ENCODE data around the gene XPO6.

The XPO6 gene, protein sequence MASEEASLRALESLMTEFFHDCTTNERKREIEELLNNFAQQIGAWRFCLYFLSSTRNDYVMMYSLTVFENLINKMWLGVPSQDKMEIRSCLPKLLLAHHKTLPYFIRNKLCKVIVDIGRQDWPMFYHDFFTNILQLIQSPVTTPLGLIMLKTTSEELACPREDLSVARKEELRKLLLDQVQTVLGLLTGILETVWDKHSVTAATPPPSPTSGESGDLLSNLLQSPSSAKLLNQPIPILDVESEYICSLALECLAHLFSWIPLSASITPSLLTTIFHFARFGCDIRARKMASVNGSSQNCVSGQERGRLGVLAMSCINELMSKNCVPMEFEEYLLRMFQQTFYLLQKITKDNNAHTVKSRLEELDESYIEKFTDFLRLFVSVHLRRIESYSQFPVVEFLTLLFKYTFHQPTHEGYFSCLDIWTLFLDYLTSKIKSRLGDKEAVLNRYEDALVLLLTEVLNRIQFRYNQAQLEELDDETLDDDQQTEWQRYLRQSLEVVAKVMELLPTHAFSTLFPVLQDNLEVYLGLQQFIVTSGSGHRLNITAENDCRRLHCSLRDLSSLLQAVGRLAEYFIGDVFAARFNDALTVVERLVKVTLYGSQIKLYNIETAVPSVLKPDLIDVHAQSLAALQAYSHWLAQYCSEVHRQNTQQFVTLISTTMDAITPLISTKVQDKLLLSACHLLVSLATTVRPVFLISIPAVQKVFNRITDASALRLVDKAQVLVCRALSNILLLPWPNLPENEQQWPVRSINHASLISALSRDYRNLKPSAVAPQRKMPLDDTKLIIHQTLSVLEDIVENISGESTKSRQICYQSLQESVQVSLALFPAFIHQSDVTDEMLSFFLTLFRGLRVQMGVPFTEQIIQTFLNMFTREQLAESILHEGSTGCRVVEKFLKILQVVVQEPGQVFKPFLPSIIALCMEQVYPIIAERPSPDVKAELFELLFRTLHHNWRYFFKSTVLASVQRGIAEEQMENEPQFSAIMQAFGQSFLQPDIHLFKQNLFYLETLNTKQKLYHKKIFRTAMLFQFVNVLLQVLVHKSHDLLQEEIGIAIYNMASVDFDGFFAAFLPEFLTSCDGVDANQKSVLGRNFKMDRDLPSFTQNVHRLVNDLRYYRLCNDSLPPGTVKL

DNA sequence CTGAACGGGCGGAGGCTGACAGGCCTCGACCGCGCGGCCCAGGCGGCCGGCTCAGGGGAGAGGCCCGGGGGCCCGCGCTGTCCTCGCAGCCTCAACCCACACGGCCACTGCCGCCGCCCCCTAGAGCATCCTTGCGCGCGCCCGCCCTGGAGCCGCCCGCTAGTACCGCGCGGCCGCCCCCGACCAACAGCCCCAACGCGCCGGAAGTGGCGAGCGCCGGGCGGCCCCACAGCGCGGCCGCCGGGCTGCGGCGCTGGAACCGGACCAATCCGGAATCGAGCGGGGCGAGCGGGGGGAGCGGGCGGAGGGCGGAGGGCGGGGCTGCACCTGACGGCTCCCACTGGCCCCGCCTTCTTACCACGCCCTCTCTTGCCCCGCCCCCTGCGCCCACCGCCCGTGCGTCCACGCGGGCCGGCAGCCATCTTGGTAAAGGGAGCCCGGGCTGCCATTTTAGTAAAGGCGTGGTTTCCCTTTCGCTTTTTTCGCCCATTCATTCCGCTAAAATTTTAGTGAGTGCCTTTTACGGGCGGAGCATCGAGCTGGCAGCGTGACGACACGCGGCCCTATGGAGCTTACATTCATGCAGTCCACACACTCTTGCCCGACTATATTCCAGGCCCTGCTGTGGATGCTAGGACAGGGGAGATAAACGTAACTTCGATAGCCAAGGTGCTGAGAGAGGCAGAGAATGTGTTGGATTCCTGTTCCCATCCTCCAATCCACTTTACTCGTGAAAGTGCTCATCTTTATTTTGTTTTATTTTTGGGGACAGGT lies at the start of gene XPO6:
Gene XPO6 (minus strand): TSS at position 208 of the 774 bp plus-strand sequence. CDS start 597 bp downstream, outside the sequence.
- Histone ChIP-seq H3K4me1 (ENCODE audit: control insufficient read depth in 5 of 5, insufficient read depth in 5 of 5, low read length in 5 of 5) (peaks cover 1 to 26% (median 22%) of the 10 kb centered on the region in 5 donors), H3K27ac (ENCODE audit: low read depth, low read length) (peak within 1 kb of the TSS; percentile 72), H3K9me3 (ENCODE audit: control insufficient read depth in 5 of 5, low read length in 5 of 5) (no peaks in the 10 kb centered on the region), H3K27me3 (ENCODE audit: control insufficient read depth in 5 of 5, insufficient read depth in 4 of 5, low read length in 5 of 5) (no peaks in the 10 kb centered on the region), H3K4me3 (ENCODE audit: low read depth in 1 of 5, low read length in 5 of 5) (peak within 1 kb of the TSS; percentile 81 to 92 (median 90)), H3K9ac (ENCODE audit: low read length in 5 of 5) (peak within 1 kb of the TSS in 4 of 5 donors; percentile 70 to 80 (median 76)), H3K36me3 (ENCODE audit: control insufficient read depth in 5 of 5, insufficient read depth in 5 of 5, low read length in 5 of 5) (peaks cover 2 to 14% (median 7%) of the 10 kb centered on the region in 5 donors)

DNA sequence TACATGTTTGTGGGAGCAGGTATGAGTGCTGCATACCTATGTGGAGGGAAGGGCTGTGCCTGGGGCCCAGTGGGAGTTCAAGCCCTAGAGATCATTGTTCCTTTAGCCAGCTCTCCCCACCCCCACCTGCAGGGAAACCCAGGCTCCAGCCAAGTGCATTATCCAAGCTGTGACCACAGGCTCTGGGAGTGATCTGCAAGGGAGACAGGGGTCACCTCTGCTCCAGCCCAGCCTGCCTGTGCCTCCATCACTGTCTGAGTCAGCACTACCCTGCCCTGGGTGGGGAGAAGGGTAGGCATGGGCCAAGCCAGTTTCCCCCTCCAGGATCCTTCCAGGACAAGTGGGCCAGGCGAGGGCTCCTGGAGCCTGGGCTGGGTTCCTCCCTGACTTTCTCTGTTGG lies 48.4 kb upstream of the XPO6 start:
- no peak overlapping the region for H3K4me3 ChIP-seq (ENCODE audit: low read depth in 1 of 5, low read length in 5 of 5)
- no peak overlapping the region for H3K9ac ChIP-seq (ENCODE audit: low read length in 5 of 5)
- H3K27ac ChIP-seq (ENCODE audit: low read depth, low read length), result no peak overlapping the region
- H3K4me1 ChIP-seq (ENCODE audit: control insufficient read depth in 5 of 5, insufficient read depth in 5 of 5, low read length in 5 of 5), result peaks cover 0 to 8% (median 0%) of the 10 kb centered on the region in 5 donors
- H3K36me3 ChIP-seq (ENCODE audit: control insufficient read depth in 5 of 5, insufficient read depth in 5 of 5, low read length in 5 of 5), result no peaks in the 10 kb centered on the region
- peaks cover 3 to 8% (median 7%) of the 10 kb centered on the region in 5 donors for H3K9me3 ChIP-seq (ENCODE audit: control insufficient read depth in 5 of 5, low read length in 5 of 5)
- peaks cover 21 to 39% (median 29%) of the 10 kb centered on the region in 5 donors for H3K27me3 ChIP-seq (ENCODE audit: control insufficient read depth in 5 of 5, insufficient read depth in 4 of 5, low read length in 5 of 5)

DNA sequence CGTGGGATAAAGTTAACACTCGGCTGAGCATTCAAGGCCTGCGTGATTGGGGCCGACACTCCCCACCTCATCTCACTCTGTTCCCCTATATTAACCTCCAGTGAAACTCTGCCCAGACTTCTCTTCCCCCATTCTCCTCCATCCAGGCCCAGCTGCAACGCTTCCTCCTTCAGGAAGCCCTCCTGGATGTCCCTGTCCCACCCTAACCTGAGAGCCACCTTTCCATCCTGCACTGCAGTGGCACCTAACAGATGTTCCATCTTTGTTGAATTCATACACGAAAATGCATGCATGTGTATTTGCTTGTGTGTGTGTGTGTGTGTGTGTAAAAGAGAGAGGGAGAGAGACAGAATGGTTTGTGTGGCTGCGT lies 48.0 kb upstream of the XPO6 start:
- peaks cover 0 to 8% (median 0%) of the 10 kb centered on the region in 5 donors for H3K4me1 ChIP-seq (ENCODE audit: control insufficient read depth in 5 of 5, insufficient read depth in 5 of 5, low read length in 5 of 5)

DNA sequence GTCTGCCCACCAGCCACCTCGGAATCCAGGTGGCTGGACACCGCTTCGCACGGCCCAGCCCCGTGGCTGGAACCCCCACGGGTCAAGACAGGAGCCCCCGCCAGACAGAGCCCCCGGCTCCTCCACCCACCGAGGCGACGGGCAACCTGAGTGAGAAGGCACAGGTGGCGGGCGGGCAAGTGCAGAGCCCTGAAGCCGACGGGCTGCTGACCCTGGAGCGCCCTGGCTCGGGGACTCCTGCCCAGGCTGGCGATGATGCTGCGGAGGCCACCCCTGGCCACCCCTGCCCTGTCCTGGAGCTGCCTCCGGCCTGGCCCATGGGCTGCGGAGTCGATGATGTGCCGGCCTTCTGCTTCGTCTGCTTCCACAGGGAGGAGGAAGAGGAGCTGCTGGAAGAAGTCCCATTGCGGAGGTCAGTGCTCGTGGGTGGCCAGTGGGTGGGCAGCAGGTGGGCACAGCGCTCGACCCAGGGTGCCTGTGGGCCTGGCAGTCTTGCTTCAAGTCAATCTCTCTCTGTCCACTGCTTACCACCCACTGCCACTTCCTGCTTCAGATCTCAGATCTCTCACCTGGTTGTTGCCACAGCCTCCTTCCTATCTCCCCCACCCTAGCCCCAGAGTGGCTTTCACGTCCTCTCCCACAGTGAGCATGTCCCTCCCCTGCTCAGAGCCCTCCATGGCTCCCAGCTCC lies 47.5 kb upstream of the XPO6 start:
- H3K27ac ChIP-seq (ENCODE audit: low read depth, low read length), result no peak overlapping the region
- no peak overlapping the region for H3K9ac ChIP-seq (ENCODE audit: low read length in 5 of 5)
- no peak overlapping the region for H3K4me3 ChIP-seq (ENCODE audit: low read depth in 1 of 5, low read length in 5 of 5)

More for the DNA sequence above, 48.0 kb upstream of the XPO6 start:
- no peak overlapping the region for H3K27ac ChIP-seq (ENCODE audit: low read depth, low read length)
- peaks cover 3 to 8% (median 7%) of the 10 kb centered on the region in 5 donors for H3K9me3 ChIP-seq (ENCODE audit: control insufficient read depth in 5 of 5, low read length in 5 of 5)
- H3K9ac ChIP-seq (ENCODE audit: low read length in 5 of 5), result no peak overlapping the region
- no peak overlapping the region for H3K4me3 ChIP-seq (ENCODE audit: low read depth in 1 of 5, low read length in 5 of 5)
- H3K27me3 ChIP-seq (ENCODE audit: control insufficient read depth in 5 of 5, insufficient read depth in 4 of 5, low read length in 5 of 5), result peaks cover 21 to 39% (median 29%) of the 10 kb centered on the region in 5 donors
- no peaks in the 10 kb centered on the region for H3K36me3 ChIP-seq (ENCODE audit: control insufficient read depth in 5 of 5, insufficient read depth in 5 of 5, low read length in 5 of 5)

DNA sequence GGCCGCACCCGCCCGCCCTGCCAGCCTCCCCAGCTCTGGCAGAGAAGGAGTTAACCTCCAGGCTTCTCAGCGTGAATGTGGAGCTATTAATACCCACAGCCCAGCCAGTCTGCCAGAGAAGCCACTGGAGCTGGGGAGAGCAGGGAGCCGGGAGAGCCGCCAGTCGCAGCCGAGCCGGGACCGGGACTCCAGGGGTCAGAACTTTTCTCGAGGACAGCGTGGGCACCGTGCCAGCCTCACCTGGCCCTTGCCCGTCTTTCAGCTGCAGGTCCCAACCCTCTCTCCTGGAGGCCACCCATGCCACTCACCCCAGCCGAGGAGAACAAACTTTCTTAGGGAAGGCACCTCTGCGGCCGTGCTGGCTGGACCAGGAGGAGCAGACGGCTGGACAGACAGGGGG lies 46.8 kb upstream of the XPO6 start:
- Histone ChIP-seq H3K9ac (ENCODE audit: low read length in 5 of 5) (no peak overlapping the region), H3K27ac (ENCODE audit: low read depth, low read length) (no peak overlapping the region), H3K36me3 (ENCODE audit: control insufficient read depth in 5 of 5, insufficient read depth in 5 of 5, low read length in 5 of 5) (no peaks in the 10 kb centered on the region), H3K4me3 (ENCODE audit: low read depth in 1 of 5, low read length in 5 of 5) (no peak overlapping the region), H3K9me3 (ENCODE audit: control insufficient read depth in 5 of 5, low read length in 5 of 5) (peaks cover 3 to 8% (median 7%) of the 10 kb centered on the region in 5 donors), H3K27me3 (ENCODE audit: control insufficient read depth in 5 of 5, insufficient read depth in 4 of 5, low read length in 5 of 5) (peaks cover 21 to 39% (median 29%) of the 10 kb centered on the region in 5 donors), H3K4me1 (ENCODE audit: control insufficient read depth in 5 of 5, insufficient read depth in 5 of 5, low read length in 5 of 5) (peaks cover 0 to 8% (median 0%) of the 10 kb centered on the region in 5 donors)

More for the DNA sequence above, 47.5 kb upstream of the XPO6 start:
- Histone ChIP-seq H3K9me3 (ENCODE audit: control insufficient read depth in 5 of 5, low read length in 5 of 5) (peaks cover 3 to 8% (median 7%) of the 10 kb centered on the region in 5 donors), H3K36me3 (ENCODE audit: control insufficient read depth in 5 of 5, insufficient read depth in 5 of 5, low read length in 5 of 5) (no peaks in the 10 kb centered on the region), H3K27me3 (ENCODE audit: control insufficient read depth in 5 of 5, insufficient read depth in 4 of 5, low read length in 5 of 5) (peaks cover 21 to 39% (median 29%) of the 10 kb centered on the region in 5 donors), H3K4me1 (ENCODE audit: control insufficient read depth in 5 of 5, insufficient read depth in 5 of 5, low read length in 5 of 5) (peaks cover 0 to 8% (median 0%) of the 10 kb centered on the region in 5 donors)

DNA sequence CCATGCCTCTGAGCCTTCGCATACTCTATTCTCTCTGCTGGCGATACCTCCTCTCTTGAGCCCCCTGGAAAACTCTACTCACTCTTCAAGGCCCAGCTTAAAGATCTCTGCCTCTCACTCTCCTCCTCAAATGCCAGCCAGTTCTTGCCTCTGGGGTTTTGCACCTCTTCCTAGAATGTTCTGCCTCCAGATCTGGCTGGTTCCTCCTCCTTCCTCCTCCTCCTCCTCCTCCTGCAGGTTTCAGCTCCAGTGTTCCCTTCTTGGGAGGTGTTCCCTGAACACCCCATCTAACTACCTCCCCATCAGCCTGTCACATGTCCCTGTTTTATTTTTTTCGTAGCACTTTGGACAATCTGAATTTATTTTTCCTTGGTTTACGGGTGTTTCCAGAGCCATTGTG lies 45.5 kb upstream of the XPO6 start:
- H3K4me1 ChIP-seq (ENCODE audit: control insufficient read depth in 5 of 5, insufficient read depth in 5 of 5, low read length in 5 of 5), result peaks cover 0 to 8% (median 0%) of the 10 kb centered on the region in 5 donors
- no peaks in the 10 kb centered on the region for H3K36me3 ChIP-seq (ENCODE audit: control insufficient read depth in 5 of 5, insufficient read depth in 5 of 5, low read length in 5 of 5)
- no peak overlapping the region for H3K4me3 ChIP-seq (ENCODE audit: low read depth in 1 of 5, low read length in 5 of 5)
- peaks cover 21 to 37% (median 27%) of the 10 kb centered on the region in 5 donors for H3K27me3 ChIP-seq (ENCODE audit: control insufficient read depth in 5 of 5, insufficient read depth in 4 of 5, low read length in 5 of 5)
- no peak overlapping the region for H3K27ac ChIP-seq (ENCODE audit: low read depth, low read length)
- H3K9ac ChIP-seq (ENCODE audit: low read length in 5 of 5), result no peak overlapping the region
- H3K9me3 ChIP-seq (ENCODE audit: control insufficient read depth in 5 of 5, low read length in 5 of 5), result peaks cover 0 to 10% (median 6%) of the 10 kb centered on the region in 5 donors

DNA sequence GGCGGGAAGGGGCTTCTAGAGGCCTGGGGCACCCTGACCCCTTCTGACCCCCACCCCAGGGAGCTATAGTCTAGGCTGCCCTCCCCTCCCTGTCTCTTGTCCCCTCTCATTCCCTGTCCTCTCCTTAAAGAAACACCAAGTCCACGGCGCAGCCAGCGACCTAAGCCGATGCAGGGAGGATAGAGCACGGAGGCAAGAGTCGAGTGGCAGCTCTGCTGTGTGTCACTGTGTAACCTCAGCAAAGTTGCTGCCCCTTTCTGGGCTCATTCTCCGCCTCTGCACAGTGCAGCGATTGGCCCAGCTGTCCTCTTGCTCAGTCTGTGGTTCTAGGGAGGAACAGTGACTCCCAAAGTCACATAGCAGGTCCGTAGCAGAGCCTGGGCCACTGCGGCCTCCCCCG lies 44.1 kb upstream of the XPO6 start:
- Histone ChIP-seq H3K4me1 (ENCODE audit: control insufficient read depth in 5 of 5, insufficient read depth in 5 of 5, low read length in 5 of 5) (peaks cover 0 to 8% (median 0%) of the 10 kb centered on the region in 5 donors), H3K27me3 (ENCODE audit: control insufficient read depth in 5 of 5, insufficient read depth in 4 of 5, low read length in 5 of 5) (peaks cover 14 to 29% (median 22%) of the 10 kb centered on the region in 5 donors), H3K9ac (ENCODE audit: low read length in 5 of 5) (no peak overlapping the region), H3K36me3 (ENCODE audit: control insufficient read depth in 5 of 5, insufficient read depth in 5 of 5, low read length in 5 of 5) (no peaks in the 10 kb centered on the region), H3K27ac (ENCODE audit: low read depth, low read length) (no peak overlapping the region), H3K9me3 (ENCODE audit: control insufficient read depth in 5 of 5, low read length in 5 of 5) (peaks cover 0 to 14% (median 10%) of the 10 kb centered on the region in 5 donors), H3K4me3 (ENCODE audit: low read depth in 1 of 5, low read length in 5 of 5) (no peak overlapping the region)

DNA sequence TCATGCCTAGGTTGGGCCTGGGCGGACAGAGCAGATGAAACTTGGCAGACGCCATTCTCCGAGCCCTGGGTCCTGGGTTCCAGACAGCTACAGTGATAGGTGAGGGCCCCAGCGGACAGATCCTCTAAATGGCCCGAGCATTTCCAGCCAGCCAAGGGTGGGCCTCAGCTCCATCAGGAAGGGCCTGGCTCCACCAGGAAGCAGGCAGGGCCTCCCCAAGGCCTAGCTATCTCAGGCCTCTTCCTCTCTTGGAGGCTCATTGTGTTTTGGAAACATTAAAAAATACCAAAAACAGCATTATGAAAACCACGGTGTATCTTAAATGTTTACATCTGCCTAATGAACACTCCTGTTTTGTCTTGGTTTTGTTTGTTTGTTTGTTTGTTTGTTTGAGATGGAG lies 42.4 kb upstream of the XPO6 start:
- H3K9me3 ChIP-seq (ENCODE audit: control insufficient read depth in 5 of 5, low read length in 5 of 5), result peaks cover 0 to 14% (median 10%) of the 10 kb centered on the region in 5 donors
- peaks cover 7 to 18% (median 10%) of the 10 kb centered on the region in 5 donors for H3K27me3 ChIP-seq (ENCODE audit: control insufficient read depth in 5 of 5, insufficient read depth in 4 of 5, low read length in 5 of 5)
- H3K4me1 ChIP-seq (ENCODE audit: control insufficient read depth in 5 of 5, insufficient read depth in 5 of 5, low read length in 5 of 5), result peaks cover 0 to 8% (median 0%) of the 10 kb centered on the region in 5 donors
- no peak overlapping the region for H3K27ac ChIP-seq (ENCODE audit: low read depth, low read length)
- H3K9ac ChIP-seq (ENCODE audit: low read length in 5 of 5), result no peak overlapping the region
- H3K4me3 ChIP-seq (ENCODE audit: low read depth in 1 of 5, low read length in 5 of 5), result no peak overlapping the region
- no peaks in the 10 kb centered on the region for H3K36me3 ChIP-seq (ENCODE audit: control insufficient read depth in 5 of 5, insufficient read depth in 5 of 5, low read length in 5 of 5)

Measured in subcutaneous abdominal adipose tissue (tissue), 5 donors.